ENCODE measurements around the gene YAF2.
A peak's percentile ranks its signal among the peaks of the same experiment; 100 is the strongest.
"Not testable (repeated sequence)": the region's sequence is repeated elsewhere in the genome, so short reads cannot be mapped to it uniquely, and the experiment has no call there.

Gene YAF2

DNA sequence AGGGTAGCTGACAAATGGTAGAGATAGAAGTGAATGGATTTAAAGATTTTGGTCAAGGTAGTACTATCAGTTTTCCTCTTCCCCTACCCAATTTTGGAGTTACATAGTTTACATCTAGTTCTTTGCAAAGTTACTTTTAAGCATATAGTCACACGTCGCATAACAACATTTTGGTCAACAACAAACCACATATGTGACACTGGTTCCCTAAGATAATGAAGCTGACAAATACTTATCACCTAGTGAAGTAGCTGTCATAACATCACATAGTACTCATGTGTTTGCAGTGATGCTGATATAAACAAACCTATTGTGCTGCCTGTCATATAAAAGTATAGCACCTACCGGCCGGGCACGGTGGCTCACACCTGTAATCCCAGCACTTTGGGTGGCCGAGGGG lies 45.4 kb downstream of the YAF2 start:
- no peak for FAIRE-seq

- no peak for FAIRE-seq
These were observed 45.8 kb downstream of the YAF2 start for GRCh38 chr12:42192258-42192657.

- FAIRE-seq = no peak
These were observed 47.7 kb downstream of the YAF2 start for GRCh38 chr12:42190376-42190775.

GRCh38 chr12:42188275-42188674 lies 49.8 kb downstream of the YAF2 start:
- FAIRE-seq = not testable (repeated sequence)

DNA sequence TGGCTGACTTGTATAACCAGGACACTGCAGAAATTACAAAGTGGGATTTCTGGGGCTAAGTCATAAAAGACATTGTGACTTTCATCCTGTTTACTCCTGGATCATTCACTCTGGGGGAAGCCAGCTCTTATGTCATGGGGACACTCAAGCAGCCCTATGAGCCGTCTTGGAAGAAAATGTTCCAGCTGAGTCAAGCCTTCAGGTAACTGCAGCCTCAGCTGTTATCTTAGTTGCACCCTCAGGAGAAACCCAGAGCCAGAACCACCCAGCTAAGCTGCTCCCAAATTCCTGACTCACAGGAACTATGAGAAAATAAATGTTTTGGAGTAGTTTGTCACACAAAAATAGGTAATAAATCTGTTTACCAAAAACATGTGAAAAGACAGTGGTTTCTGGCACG lies 50.2 kb downstream of the YAF2 start:
- FAIRE-seq = no peak

GRCh38 chr12:42186793-42187192 lies 51.3 kb downstream of the YAF2 start:
- FAIRE-seq = no peak

- FAIRE-seq = no peak
These were observed 55.7 kb downstream of the YAF2 start for GRCh38 chr12:42182394-42182793.

GRCh38 chr12:42180990-42181596 lies 57.0 kb downstream of the YAF2 start:
- no peak for FAIRE-seq

GRCh38 chr12:42178101-42178500 lies 59.9 kb downstream of the YAF2 start:
- no peak for FAIRE-seq

DNA sequence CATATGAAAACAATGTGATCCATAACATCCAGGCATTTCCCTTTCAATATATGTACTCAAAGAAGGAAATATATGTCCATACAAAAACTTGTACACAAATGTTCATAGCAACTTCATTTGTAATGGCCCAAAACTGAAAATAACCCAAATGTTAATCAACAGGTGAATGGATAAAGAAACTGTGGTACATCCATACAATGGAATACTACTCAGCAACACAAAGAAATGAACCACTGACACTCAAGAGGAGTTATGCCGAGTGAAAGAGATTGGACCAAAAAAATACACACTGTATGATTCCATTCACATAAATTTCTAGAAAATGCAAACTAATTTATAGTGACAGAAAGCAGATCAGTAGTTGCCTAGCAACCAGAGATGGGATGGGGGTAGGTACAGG lies 63.1 kb downstream of the YAF2 start:
- FAIRE-seq = no peak

GRCh38 chr12:42173961-42174521 lies 64.0 kb downstream of the YAF2 start:
- FAIRE-seq = no peak

DNA sequence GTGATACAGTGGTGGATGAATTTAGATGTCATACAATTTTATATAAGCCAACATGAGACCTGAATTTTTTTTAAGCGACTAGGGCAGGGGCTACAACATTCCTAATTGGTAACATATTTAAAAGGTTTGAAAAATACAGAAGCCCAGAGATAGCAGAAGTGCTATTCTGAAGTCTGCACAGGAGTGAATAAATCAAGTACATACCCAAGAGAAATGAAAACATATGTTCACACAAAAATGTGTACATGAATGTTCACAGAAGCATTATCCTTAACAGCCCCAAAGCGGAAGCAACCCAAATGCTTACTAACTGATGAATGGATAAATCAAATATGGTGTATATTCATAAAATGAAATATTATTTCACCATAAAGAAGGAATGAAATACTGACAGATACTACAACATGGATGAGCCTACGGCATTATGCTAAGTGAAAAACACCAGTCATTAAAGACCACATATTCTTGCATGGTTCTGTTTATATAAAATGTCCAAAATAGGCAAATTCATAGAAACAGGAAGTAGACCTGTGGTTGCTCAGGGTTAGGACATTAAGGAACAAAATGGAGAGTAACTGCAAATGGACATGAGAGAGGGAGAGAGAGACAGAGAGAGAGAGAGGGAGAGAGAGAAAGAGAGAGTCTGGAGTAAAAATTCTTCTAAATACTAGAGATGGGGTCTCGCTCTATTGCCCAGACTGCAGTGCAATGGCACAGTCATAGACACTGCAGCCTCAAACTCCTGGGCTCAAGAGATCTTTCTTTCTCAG lies 65.4 kb downstream of the YAF2 start:
- FAIRE-seq = no peak

DNA sequence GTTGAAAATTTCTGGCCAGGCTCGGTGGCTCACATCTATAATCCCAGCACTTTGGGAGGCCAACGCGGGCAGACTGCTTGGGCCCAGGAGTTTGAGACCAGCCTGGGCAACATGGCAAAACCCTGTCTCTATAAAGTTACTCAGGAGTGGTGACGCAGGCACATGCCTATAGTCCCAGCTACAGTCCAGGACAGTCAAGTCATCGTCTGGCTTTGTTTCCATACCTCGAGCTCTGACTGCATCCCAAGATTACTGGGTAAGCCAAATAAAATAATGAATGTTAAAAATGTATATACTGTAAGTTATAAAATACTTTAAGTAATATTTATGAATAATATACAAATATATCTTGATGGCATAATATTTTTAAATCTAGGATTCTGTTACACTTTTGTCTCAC lies 70.3 kb downstream of the YAF2 start:
- FAIRE-seq = no peak

GRCh38 chr12:42166501-42166900 lies 71.5 kb downstream of the YAF2 start:
- no peak for FAIRE-seq

GRCh38 chr12:42163913-42164312 lies 74.1 kb downstream of the YAF2 start:
- FAIRE-seq = no peak

- FAIRE-seq = no peak
These were observed 75.1 kb downstream of the YAF2 start for GRCh38 chr12:42162965-42163364.

- no peak for FAIRE-seq
These were observed 75.9 kb downstream of the YAF2 start for GRCh38 chr12:42162193-42162592.

- FAIRE-seq = peak; percentile 10
These were observed 76.5 kb downstream of the YAF2 start for GRCh38 chr12:42161529-42161928.

- no peak for FAIRE-seq
These were observed 81.8 kb downstream of the YAF2 start for GRCh38 chr12:42156232-42156631.

DNA sequence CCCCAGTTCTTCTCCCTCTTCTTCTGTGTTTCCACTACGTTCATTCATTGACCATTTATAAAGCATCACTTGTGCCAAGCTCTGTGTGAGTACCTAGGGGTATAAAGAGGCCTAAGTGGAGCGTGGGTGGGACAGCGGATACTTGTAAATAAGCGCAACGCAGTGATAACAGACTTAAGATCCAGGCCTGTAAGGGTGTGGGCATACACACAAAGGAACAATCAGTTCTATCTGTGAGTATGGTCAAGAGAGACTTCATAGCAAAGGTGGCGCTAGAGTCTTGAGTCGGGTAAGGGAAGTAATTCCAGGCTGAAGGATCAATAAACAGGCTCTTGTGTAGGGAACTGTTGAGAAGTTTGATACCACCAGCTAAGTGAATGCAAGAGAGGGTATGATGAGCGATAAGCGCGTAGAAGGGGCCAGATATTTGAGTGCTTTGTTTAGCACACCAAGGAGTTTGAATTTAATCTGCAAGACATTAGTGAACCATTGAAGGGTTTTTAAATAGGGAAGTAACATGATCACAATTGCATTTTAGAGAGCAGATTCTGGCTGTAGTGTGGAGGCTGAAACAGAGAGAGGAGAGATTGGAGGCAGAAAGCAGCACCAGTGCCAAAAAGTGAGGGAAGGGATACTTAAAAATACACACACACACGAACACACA lies 92.4 kb downstream of the YAF2 start:
- FAIRE-seq = no peak

DNA sequence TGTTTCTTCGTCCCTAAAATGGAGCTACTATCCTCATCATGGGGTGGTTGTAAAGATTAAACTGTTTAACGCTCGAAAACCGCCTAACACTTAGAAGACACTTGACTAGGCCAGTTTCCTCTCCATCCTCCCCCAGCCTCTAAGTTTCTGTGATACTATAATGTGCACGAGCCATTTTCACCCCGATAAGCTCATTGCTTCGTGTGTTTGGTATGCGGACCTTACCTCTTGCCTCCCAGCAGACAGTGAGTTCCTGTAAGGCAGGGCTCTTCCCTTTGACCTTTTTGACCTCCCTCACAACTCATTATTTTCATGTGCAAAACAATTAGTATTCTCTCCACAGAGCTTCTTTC lies 92.9 kb downstream of the YAF2 start:
- no peak for FAIRE-seq

DNA sequence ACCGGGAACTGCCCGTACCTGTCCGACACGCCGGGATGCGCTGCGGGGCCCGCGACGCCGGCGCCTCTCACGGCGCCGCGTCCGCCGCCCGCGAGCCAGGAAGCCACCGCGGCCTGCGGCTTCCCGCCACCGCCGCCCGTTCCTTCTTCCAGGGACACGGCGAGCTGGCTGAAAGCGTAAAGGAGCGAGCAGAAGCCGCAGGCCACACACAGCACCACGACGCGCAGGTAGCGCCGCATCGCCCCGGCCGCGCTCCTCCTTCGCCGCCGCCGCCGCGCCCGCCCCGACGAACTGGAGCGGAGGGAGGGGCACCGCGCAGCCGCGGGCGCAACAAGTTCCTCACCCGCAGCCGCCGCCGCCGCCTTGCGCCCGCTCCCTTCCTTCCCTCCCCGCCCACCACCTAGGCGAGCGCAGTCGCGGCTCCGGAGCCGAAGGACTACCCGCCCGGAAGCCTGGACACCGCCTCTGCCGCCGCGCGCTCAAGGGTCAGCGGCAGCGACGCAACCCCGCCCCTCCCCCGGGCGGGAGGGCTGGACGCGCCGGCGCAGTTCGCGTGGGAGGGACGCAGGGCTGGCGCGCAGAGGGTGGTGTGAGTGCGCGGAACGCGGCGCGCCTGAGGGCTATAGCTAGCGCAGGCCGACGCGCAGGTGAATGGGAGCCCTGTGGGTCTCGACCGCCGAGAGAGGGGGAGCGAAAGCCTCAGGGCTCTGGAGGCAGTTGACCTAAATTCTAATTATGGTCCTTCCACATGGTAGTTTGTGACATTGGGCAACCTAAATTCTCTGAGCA lies 93.4 kb downstream of the YAF2 start, which contains the start of gene GXYLT1:
GXYLT1 (minus strand) TSS at position 467 of the 789 bp plus-strand sequence; CDS start at position 239, 228 bp downstream.
- no peak for FAIRE-seq

- no peak for FAIRE-seq
These were observed 94.0 kb downstream of the YAF2 start for GRCh38 chr12:42144158-42144407.

Measured in colon (tissue), 2 donors.